ENCODE data around the gene PARD3B. TPM values are rescaled to one million over a fixed set of nuclear protein-coding genes. Genes with fewer than 3 reads are reported as not detected.

PARD3B gene, protein sequence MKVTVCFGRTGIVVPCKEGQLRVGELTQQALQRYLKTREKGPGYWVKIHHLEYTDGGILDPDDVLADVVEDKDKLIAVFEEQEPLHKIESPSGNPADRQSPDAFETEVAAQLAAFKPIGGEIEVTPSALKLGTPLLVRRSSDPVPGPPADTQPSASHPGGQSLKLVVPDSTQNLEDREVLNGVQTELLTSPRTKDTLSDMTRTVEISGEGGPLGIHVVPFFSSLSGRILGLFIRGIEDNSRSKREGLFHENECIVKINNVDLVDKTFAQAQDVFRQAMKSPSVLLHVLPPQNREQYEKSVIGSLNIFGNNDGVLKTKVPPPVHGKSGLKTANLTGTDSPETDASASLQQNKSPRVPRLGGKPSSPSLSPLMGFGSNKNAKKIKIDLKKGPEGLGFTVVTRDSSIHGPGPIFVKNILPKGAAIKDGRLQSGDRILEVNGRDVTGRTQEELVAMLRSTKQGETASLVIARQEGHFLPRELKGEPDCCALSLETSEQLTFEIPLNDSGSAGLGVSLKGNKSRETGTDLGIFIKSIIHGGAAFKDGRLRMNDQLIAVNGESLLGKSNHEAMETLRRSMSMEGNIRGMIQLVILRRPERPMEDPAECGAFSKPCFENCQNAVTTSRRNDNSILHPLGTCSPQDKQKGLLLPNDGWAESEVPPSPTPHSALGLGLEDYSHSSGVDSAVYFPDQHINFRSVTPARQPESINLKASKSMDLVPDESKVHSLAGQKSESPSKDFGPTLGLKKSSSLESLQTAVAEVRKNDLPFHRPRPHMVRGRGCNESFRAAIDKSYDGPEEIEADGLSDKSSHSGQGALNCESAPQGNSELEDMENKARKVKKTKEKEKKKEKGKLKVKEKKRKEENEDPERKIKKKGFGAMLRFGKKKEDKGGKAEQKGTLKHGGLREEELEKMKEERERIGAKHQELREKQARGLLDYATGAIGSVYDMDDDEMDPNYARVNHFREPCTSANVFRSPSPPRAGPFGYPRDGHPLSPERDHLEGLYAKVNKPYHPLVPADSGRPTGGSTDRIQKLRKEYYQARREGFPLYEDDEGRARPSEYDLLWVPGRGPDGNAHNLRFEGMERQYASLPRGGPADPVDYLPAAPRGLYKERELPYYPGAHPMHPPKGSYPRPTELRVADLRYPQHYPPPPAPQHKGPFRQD (N-terminal part only)
- polyA plus RNA-seq (2012; ENCODE audit: missing spikeins) = not detected

GRCh38 chr2:204544961-204545860 is at the start of gene PARD3B:
PARD3B (plus strand) TSS chr2:204545475; CDS start chr2:204546000, 525 bp downstream.
- FAIRE-seq = no peak
- TF ChIP-seq POLR2AphosphoS5 (IDR thresholded peaks at IDR 0.05; ENCODE audit: low read depth, low read length) (no peak), TAF1 (IDR thresholded peaks at IDR 0.05; ENCODE audit: borderline replicate concordance, low read depth, low read length) (no peak), POLR2A (IDR thresholded peaks at IDR 0.05; ENCODE audit: low read depth, low read length) (no peak)
- no peak for DNase-seq (ENCODE audit: insufficient read length)

GRCh38 chr2:204496779-204497178 is 48.5 kb upstream of the PARD3B start:
- TF ChIP-seq TAF1 (IDR thresholded peaks at IDR 0.05; ENCODE audit: borderline replicate concordance, low read depth, low read length) (no peak), POLR2AphosphoS5 (IDR thresholded peaks at IDR 0.05; ENCODE audit: low read depth, low read length) (no peak)
- FAIRE-seq = no peak
- no peak for DNase-seq (ENCODE audit: insufficient read length)

DNA sequence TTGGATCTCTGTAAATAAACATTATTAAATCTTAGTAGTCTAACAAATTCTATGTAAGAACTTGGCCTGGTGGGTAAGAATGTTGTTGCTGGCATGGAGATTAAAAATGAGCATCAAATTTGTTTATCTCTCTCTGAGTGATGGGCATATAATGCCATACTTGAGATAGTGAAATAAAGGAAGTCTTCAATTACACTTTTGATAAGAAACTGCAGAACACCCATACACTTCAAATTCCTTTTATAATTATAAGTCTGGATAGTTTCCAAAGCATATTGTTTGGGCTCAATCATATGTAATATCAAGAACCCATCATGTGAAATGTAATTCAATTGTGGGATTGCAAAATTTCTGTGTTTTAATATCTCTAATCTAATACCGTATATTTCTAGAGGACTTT is 47.4 kb upstream of the PARD3B start:
- DNase-seq (ENCODE audit: insufficient read length) (no peak), FAIRE-seq (no peak)
- TF ChIP-seq POLR2AphosphoS5 (IDR thresholded peaks at IDR 0.05; ENCODE audit: low read depth, low read length) (no peak), TAF1 (IDR thresholded peaks at IDR 0.05; ENCODE audit: borderline replicate concordance, low read depth, low read length) (no peak), POLR2A (IDR thresholded peaks at IDR 0.05; ENCODE audit: low read depth, low read length) (no peak)

GRCh38 chr2:204498291-204498690 is 47.0 kb upstream of the PARD3B start:
- TF ChIP-seq POLR2AphosphoS5 (IDR thresholded peaks at IDR 0.05; ENCODE audit: low read depth, low read length) = no peak
- no peak for TF ChIP-seq POLR2A (IDR thresholded peaks at IDR 0.05; ENCODE audit: low read depth, low read length)
- no peak for TF ChIP-seq TAF1 (IDR thresholded peaks at IDR 0.05; ENCODE audit: borderline replicate concordance, low read depth, low read length)
- DNase-seq (ENCODE audit: insufficient read length) = no peak

GRCh38 chr2:204503869-204504268 is 41.4 kb upstream of the PARD3B start:
- DNase-seq (ENCODE audit: insufficient read length) (no peak), FAIRE-seq (no peak)
- no peak for TF ChIP-seq TAF1 (IDR thresholded peaks at IDR 0.05; ENCODE audit: borderline replicate concordance, low read depth, low read length)
- TF ChIP-seq POLR2A (IDR thresholded peaks at IDR 0.05; ENCODE audit: low read depth, low read length) = no peak
- no peak for TF ChIP-seq POLR2AphosphoS5 (IDR thresholded peaks at IDR 0.05; ENCODE audit: low read depth, low read length)

More at GRCh38 chr2:204498291-204498690, 47.0 kb upstream of the PARD3B start:
- FAIRE-seq = no peak

DNA sequence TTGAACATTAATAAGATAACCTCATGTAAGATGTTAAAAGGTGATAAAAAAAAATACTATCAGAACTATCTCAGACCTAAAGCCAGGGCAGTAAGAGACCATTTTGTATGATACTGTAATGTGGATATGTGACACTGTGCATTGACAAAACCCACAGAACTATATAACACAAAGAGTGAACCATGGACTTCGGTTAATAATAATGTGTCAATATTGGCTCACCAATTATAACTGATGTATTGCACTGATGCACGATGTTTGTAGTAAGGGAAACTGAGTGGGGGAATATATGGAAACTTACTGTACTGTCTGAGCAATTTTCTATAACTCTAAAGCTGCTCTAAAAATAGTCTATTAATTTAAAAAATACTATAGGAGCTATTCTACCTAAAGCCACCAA is 40.7 kb upstream of the PARD3B start:
- no peak for DNase-seq (ENCODE audit: insufficient read length)
- TF ChIP-seq POLR2AphosphoS5 (IDR thresholded peaks at IDR 0.05; ENCODE audit: low read depth, low read length) = no peak
- no peak for TF ChIP-seq POLR2A (IDR thresholded peaks at IDR 0.05; ENCODE audit: low read depth, low read length)
- no peak for TF ChIP-seq TAF1 (IDR thresholded peaks at IDR 0.05; ENCODE audit: borderline replicate concordance, low read depth, low read length)

DNA sequence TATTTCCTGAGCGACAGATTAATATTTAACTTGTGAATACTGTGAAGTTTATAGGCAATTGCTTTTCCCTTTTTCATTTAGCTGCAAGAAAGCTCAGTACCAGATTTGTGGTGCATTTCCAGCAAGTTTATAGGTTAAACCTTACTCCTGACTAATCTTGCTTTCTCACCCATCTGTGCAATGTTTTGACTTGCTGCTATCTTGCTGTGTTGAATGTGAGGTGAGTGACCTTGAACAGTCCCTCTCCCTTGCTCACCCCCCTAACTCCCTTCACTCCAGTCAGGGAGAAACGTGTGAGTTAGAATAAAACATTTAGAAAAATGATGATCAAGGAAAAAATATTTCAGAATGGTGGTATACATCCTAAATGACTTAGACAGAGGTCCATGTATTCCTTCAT is 39.8 kb upstream of the PARD3B start:
- DNase-seq (ENCODE audit: insufficient read length) = no peak
- no peak for FAIRE-seq
- TF ChIP-seq POLR2A (IDR thresholded peaks at IDR 0.05; ENCODE audit: low read depth, low read length) = no peak
- TF ChIP-seq TAF1 (IDR thresholded peaks at IDR 0.05; ENCODE audit: borderline replicate concordance, low read depth, low read length) = no peak
- TF ChIP-seq POLR2AphosphoS5 (IDR thresholded peaks at IDR 0.05; ENCODE audit: low read depth, low read length) = no peak

More for the DNA sequence above, 40.7 kb upstream of the PARD3B start:
- no peak for FAIRE-seq

DNA sequence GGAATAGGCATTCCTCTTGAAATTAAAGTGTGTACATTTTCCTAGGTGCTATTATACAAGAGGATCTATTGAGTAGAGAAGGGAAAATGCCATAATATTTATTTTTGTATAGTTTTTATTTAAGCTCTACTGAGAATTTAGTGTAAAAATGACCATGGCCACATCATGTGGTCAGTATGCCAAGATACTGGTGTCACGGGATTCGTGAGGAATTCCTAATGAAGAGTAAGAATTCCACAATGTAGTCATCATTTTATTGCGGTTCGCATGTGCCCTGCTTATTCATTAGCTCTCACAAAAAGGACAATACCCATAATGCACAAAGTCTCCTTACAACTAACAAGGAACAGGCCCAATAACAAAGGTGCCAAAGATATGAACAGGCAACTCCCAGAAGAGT is 39.3 kb upstream of the PARD3B start:
- DNase-seq (ENCODE audit: insufficient read length) (no peak), FAIRE-seq (no peak)
- TF ChIP-seq POLR2AphosphoS5 (IDR thresholded peaks at IDR 0.05; ENCODE audit: low read depth, low read length) (no peak), POLR2A (IDR thresholded peaks at IDR 0.05; ENCODE audit: low read depth, low read length) (no peak), TAF1 (IDR thresholded peaks at IDR 0.05; ENCODE audit: borderline replicate concordance, low read depth, low read length) (no peak)

GRCh38 chr2:204507636-204508035 is 37.6 kb upstream of the PARD3B start:
- TF ChIP-seq POLR2A (IDR thresholded peaks at IDR 0.05; ENCODE audit: low read depth, low read length) = no peak
- TF ChIP-seq POLR2AphosphoS5 (IDR thresholded peaks at IDR 0.05; ENCODE audit: low read depth, low read length) = no peak
- TF ChIP-seq TAF1 (IDR thresholded peaks at IDR 0.05; ENCODE audit: borderline replicate concordance, low read depth, low read length) = no peak
- DNase-seq (ENCODE audit: insufficient read length) = no peak
- FAIRE-seq = no peak

- FAIRE-seq (peak; percentile 17), DNase-seq (ENCODE audit: insufficient read length) (no peak)
- TF ChIP-seq POLR2AphosphoS5 (IDR thresholded peaks at IDR 0.05; ENCODE audit: low read depth, low read length) (no peak), TAF1 (IDR thresholded peaks at IDR 0.05; ENCODE audit: borderline replicate concordance, low read depth, low read length) (no peak), POLR2A (IDR thresholded peaks at IDR 0.05; ENCODE audit: low read depth, low read length) (no peak)
Observed at GRCh38 chr2:204510709-204511420, 34.4 kb upstream of the PARD3B start.

All from GM12892 (cell line).